GM18867 (cell line): ENCODE results near the gene VIP.

Experiments used
- ATAC-seq: cut with Tn5 transposase; IDR thresholded peaks from one replicate; pipeline ENCODE4 v1.9.1; 2021; ENCODE audit warnings: mild to moderate bottlenecking, moderate library complexity; ENCODE audit not compliant: unreplicated experiment

VIP gene

GRCh38 chr6:152776833-152777232 lies 26.2 kb downstream of the VIP start:
- no peak for ATAC-seq

GRCh38 chr6:152783217-152783878 lies 32.8 kb downstream of the VIP start:
- peak; percentile 46 for ATAC-seq

GRCh38 chr6:152794696-152795095 lies 44.1 kb downstream of the VIP start:
- no peak for ATAC-seq

- no peak for ATAC-seq
These were observed 53.6 kb downstream of the VIP start for GRCh38 chr6:152804150-152804549.
